Dedifferentiated amniotic fluid mesenchymal stem cell (primary cell): Measurements from ENCODE around the gene BRI3.

ENCODE experiments used
- DNase-seq: peaks from one replicate; pipeline ENCODE4 v3.0.0-alpha.2; 2016; ENCODE audit errors: extremely low spot score

BRI3 gene

GRCh38 chr7:98280791-98281756 lies at the start of gene BRI3:
Gene BRI3, plus strand, starts transcription at chr7:98281686. Its CDS starts 110 bp downstream, at chr7:98281796.
- DNase-seq: peak; percentile 77

GRCh38 chr7:98232263-98232585 lies 49.3 kb upstream of the BRI3 start:
- no peak for DNase-seq

GRCh38 chr7:98232799-98233198 lies 48.7 kb upstream of the BRI3 start:
- no peak for DNase-seq

GRCh38 chr7:98233219-98234070 lies 48.0 kb upstream of the BRI3 start:
- DNase-seq: no peak

- no peak for DNase-seq
Observed at GRCh38 chr7:98234429-98235147, 46.9 kb upstream of the BRI3 start.

GRCh38 chr7:98235901-98236300 lies 45.6 kb upstream of the BRI3 start:
- DNase-seq: no peak

GRCh38 chr7:98236355-98237185 lies 44.9 kb upstream of the BRI3 start:
- no peak for DNase-seq

GRCh38 chr7:98238076-98238475 lies 43.4 kb upstream of the BRI3 start:
- no peak for DNase-seq

GRCh38 chr7:98238976-98239375 lies 42.5 kb upstream of the BRI3 start:
- no peak for DNase-seq

GRCh38 chr7:98240961-98241673 lies 40.4 kb upstream of the BRI3 start:
- no peak for DNase-seq

GRCh38 chr7:98241674-98242241 lies 39.7 kb upstream of the BRI3 start:
- no peak for DNase-seq

- no peak for DNase-seq
Observed at GRCh38 chr7:98242342-98242741, 39.1 kb upstream of the BRI3 start.

GRCh38 chr7:98242934-98243333 lies 38.6 kb upstream of the BRI3 start:
- DNase-seq: no peak

GRCh38 chr7:98244871-98245270 lies 36.6 kb upstream of the BRI3 start:
- DNase-seq: no peak

- DNase-seq: no peak
Observed at GRCh38 chr7:98248156-98248555, 33.3 kb upstream of the BRI3 start.

GRCh38 chr7:98249106-98249505 lies 32.4 kb upstream of the BRI3 start:
- no peak for DNase-seq

- DNase-seq: no peak
Observed at GRCh38 chr7:98250789-98251188, 30.7 kb upstream of the BRI3 start.

- DNase-seq: no peak
Observed at GRCh38 chr7:98251231-98251600, 30.3 kb upstream of the BRI3 start.

GRCh38 chr7:98251601-98252424 lies 29.7 kb upstream of the BRI3 start, which contains the start of gene TECPR1:
Gene TECPR1, minus strand, starts transcription at chr7:98252232. Its CDS starts 6,086 bp downstream, at chr7:98246146.
- DNase-seq: peak; percentile 88
